ENCODE measurements around the gene PRAC1. TPM values are rescaled to one million over a fixed set of nuclear protein-coding genes. Genes with fewer than 3 reads are reported as not detected.

PRAC1 gene
- total RNA-seq, 1 donor from 2014 or later = not detected

DNA sequence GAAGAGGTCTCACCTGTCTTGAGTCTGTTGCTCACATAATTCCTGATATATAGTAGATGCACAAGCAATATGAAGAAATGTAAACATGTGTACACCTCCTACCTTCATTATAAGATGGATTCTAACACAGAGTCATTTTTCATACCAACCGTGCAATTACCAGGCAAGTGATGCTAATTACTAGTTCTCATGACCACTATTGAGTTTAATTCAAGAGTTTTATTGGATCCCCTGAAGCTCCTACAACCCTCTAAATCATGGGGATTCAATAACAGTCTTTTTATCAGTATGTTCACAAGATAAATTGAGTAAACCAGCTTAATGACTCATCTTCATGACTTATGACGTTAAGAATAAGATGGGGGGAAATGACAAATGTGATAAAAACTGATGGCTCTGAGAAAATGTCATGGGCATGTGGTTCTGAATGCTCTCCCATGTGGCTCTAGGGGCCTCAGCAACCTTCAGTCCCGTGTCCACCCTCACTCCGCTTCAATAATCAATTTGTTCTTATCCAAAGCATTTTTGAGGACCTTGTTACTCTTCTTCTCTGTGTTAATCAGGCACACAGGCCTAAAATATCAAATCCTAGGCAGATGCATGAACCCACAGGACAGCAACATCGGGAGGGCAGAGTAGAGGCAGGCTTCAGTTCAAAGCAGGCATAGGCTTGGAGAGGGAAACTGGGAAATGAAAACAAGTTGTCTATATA, 42.8 kb downstream of the PRAC1 start:
- Mint-ChIP-seq H3K36me3 (ENCODE audit: low read depth) (no peaks in the 10 kb centered on the region), H3K9me3 (ENCODE audit: low read depth) (no peaks in the 10 kb centered on the region), H3K27me3 (ENCODE audit: low read depth) (peaks cover 63% of the 10 kb centered on the region), H3K4me3 (ENCODE audit: unreplicated experiment) (no peak overlapping the region), H3K27ac (ENCODE audit: unreplicated experiment) (no peak overlapping the region), H3K4me1 (ENCODE audit: low read depth) (no peaks in the 10 kb centered on the region)
- DNase-seq (ENCODE audit: low spot score) = no peak
- TF ChIP-seq, protein P1, sequence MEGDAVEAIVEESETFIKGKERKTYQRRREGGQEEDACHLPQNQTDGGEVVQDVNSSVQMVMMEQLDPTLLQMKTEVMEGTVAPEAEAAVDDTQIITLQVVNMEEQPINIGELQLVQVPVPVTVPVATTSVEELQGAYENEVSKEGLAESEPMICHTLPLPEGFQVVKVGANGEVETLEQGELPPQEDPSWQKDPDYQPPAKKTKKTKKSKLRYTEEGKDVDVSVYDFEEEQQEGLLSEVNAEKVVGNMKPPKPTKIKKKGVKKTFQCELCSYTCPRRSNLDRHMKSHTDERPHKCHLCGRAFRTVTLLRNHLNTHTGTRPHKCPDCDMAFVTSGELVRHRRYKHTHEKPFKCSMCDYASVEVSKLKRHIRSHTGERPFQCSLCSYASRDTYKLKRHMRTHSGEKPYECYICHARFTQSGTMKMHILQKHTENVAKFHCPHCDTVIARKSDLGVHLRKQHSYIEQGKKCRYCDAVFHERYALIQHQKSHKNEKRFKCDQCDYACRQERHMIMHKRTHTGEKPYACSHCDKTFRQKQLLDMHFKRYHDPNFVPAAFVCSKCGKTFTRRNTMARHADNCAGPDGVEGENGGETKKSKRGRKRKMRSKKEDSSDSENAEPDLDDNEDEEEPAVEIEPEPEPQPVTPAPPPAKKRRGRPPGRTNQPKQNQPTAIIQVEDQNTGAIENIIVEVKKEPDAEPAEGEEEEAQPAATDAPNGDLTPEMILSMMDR (IDR thresholded peaks at IDR 0.05) = no peak

DNA sequence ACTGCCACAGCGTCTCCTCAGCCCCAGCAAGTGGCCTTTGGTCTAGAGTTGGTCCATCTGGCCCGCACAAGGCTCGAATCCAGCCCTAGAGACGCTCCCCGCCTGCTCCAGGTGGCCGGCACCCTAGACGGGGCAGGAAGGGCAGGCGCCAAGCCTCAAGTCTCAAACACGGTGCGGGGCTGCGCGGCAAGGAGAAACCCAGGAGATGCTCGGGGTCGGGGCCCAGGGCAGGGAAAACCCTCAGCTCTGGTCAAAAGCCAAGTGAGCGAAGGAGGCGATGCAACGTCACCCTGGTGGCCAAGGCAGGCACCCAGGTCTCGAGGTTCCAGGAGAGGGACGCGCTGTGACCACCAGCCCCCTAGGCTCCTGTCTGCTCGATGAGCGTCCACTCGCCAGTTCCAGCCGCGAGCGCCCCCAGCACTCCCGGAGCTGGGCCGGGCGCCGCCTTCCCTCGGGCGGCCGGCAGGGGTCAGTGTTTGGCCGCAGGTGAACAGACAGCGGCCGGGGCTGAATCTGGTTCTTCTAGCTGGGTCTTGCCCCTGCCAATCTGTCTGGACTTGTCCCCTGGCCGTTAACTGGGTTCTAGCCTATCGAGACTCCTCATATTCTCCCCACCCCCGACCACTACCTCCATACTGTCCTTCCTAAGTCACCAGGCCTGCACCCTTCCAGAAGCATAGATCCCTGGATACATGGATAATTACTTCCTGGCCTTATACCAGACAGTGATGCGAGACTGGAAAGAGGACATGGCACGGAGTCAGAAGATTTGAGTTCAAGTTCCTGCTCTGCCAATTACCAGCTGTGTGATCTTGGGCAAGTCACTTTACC, 44.0 kb downstream of the PRAC1 start:
- H3K27me3 Mint-ChIP-seq (ENCODE audit: low read depth) = peaks cover 61% of the 10 kb centered on the region
- H3K4me3 Mint-ChIP-seq (ENCODE audit: unreplicated experiment) = no peak overlapping the region
- no peak for DNase-seq (ENCODE audit: low spot score)
- no peaks in the 10 kb centered on the region for H3K36me3 Mint-ChIP-seq (ENCODE audit: low read depth)
- H3K9me3 Mint-ChIP-seq (ENCODE audit: low read depth) = no peaks in the 10 kb centered on the region
- no peak overlapping the region for H3K27ac Mint-ChIP-seq (ENCODE audit: unreplicated experiment)
- TF ChIP-seq, protein P1 (IDR thresholded peaks at IDR 0.05) = peak; percentile 95
- no peaks in the 10 kb centered on the region for H3K4me1 Mint-ChIP-seq (ENCODE audit: low read depth)

DNA sequence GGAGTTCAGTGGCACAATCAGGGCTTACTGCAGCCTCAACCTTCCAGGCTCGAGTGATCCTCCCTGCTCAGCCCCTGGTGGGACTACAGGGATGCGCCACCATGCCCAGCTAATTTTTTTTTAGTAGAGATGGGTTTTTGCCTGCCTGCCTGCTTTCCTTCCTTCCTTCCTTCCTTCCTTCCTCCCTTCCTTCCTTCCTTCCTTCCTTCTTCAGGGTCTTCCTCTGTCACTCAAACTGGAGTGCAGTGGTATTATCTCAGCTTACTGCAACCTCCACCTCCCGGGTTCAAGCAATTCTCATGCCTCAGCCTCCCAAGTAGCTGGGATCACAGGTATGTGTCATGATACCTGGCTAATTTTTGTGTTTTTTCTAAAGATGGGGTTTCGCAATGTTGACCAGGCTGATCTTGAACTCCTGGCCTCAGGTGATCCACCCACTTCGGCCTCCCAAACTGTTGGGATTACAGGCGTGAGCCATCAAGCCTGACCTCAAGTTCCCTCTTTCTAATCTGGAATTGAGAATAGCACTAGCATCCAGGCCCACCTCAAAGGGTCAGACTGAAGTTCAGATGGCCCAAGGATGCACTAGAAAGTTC, 45.3 kb downstream of the PRAC1 start:
- TF ChIP-seq, protein P1 (IDR thresholded peaks at IDR 0.05) = no peak
- Mint-ChIP-seq H3K9me3 (ENCODE audit: low read depth) (no peaks in the 10 kb centered on the region), H3K4me1 (ENCODE audit: low read depth) (no peaks in the 10 kb centered on the region), H3K27ac (ENCODE audit: unreplicated experiment) (no peak overlapping the region), H3K4me3 (ENCODE audit: unreplicated experiment) (no peak overlapping the region), H3K27me3 (ENCODE audit: low read depth) (peaks cover 57% of the 10 kb centered on the region), H3K36me3 (ENCODE audit: low read depth) (no peaks in the 10 kb centered on the region)
- DNase-seq (ENCODE audit: low spot score) = no peak

DNA sequence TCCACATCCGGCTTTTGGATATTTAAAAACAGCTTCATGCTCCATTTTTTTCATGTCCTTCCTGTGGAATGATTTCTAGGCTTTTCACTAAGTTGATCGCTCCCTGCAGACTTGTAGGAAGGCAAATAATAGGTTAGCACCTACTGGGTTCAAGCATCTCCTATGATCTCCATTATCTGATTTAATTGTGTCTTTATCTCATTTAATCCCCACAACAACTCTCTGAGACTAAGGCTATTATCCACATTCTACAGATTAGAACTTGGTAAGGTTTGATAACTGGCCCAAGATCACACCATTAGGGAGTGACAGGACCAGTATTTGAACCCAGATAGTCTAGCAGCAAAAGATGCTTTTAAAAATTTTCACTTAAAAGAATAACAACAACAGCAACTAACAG, 50.0 kb downstream of the PRAC1 start:
- Mint-ChIP-seq H3K27me3 (ENCODE audit: low read depth) (peaks cover 53% of the 10 kb centered on the region), H3K36me3 (ENCODE audit: low read depth) (no peaks in the 10 kb centered on the region), H3K27ac (ENCODE audit: unreplicated experiment) (no peak overlapping the region), H3K4me1 (ENCODE audit: low read depth) (peaks cover 6% of the 10 kb centered on the region), H3K4me3 (ENCODE audit: unreplicated experiment) (no peak overlapping the region), H3K9me3 (ENCODE audit: low read depth) (no peaks in the 10 kb centered on the region)
- DNase-seq (ENCODE audit: low spot score) = no peak
- TF ChIP-seq, protein P1 (IDR thresholded peaks at IDR 0.05) = no peak

Small RNAs within 50 kb of the gene (microRNA-seq; reads per million reads assigned to microRNA genes)
- not detected for gene MIR3185 (ENCODE audit: borderline number of aligned reads)

Other genes starting within 250 kb of the PRAC1 start
- not detected in 3 replicates for gene HOXB1, start 191.5 kb downstream of the PRAC1 start, total RNA-seq
- 0.72 TPM in 2 of 3 replicates, not detected in the other for gene HOXB2, start 177.4 kb downstream of the PRAC1 start, total RNA-seq
- not detected in 3 replicates for gene HOXB4, start 144.2 kb downstream of the PRAC1 start, total RNA-seq
- 0.18 to 0.57 TPM in 2 of 3 replicates, not detected in the other for gene HOXB3, start 132.3 kb downstream of the PRAC1 start, total RNA-seq
- not detected in 3 replicates for gene HOXB5, start 128.7 kb downstream of the PRAC1 start, total RNA-seq
- gene HOXB6, start 117.5 kb downstream of the PRAC1 start, total RNA-seq = not detected in 3 replicates
- not detected in 3 replicates for gene HOXB7, start 111.5 kb downstream of the PRAC1 start, total RNA-seq
- not detected in 3 replicates for gene HOXB8, start 107.2 kb downstream of the PRAC1 start, total RNA-seq
- 0.20 TPM in 1 of 3 replicates, not detected in the others for gene HOXB9, start 96.2 kb downstream of the PRAC1 start, total RNA-seq
- gene PRAC2, start 667 bp upstream of the PRAC1 start, total RNA-seq = not detected in 3 replicates
- 0.19 TPM in 1 of 3 replicates, not detected in the others for gene HOXB13, start 6.2 kb upstream of the PRAC1 start, total RNA-seq
- gene TTLL6, start 94.7 kb upstream of the PRAC1 start, total RNA-seq = not detected in 3 replicates
- 72.4 to 97.9 TPM (median 76.5 TPM) in 3 replicates for gene CALCOCO2, start 108.5 kb upstream of the PRAC1 start, total RNA-seq
- 39.2 to 78.0 TPM (median 39.4 TPM) in 3 replicates for gene ATP5MC1, start 170.3 kb upstream of the PRAC1 start, total RNA-seq
- gene UBE2Z, start 185.9 kb upstream of the PRAC1 start, total RNA-seq = 114 to 116 TPM (median 114 TPM) in 3 replicates
- gene SNF8, start 222.3 kb upstream of the PRAC1 start, total RNA-seq = 123 to 147 TPM (median 126 TPM) in 3 replicates
- gene GIP, start 246.1 kb upstream of the PRAC1 start, total RNA-seq = not detected in 3 replicates